Activated CD8-positive, alpha-beta memory T cell treated with anti-CD3 and anti-CD28 coated beads for 1 hour (primary cell): Measurements from ENCODE around the gene DHRS9.

Experiments used
- DNase-seq, 2 donors: peaks; one replicate each; pipeline ENCODE4 v3.0.0-alpha.2; 2020; ENCODE audit warnings: low read depth in 1 of 2; ENCODE audit errors: extremely low read depth in 1 of 2

DHRS9 gene

DNA sequence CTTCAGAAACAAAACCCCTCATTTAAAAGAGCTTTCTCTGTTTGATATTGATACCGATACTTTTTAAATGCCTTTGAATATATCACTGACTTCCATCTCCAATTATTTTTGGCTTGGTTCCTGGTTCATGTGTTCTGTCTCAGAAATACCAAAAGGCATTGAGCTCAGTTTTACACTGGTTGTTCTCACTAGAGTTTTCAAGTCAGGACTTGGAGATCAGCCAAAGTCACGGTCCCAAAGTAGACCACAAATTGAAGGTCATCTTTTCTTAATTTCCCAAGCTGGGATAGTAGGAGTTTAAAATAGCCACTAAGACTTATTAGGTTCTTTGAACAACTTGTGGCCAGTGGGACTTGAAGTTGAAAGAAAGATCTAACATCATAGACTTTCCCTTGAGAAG, 24.2 kb downstream of the DHRS9 start:
- DNase-seq: no peak

DNA sequence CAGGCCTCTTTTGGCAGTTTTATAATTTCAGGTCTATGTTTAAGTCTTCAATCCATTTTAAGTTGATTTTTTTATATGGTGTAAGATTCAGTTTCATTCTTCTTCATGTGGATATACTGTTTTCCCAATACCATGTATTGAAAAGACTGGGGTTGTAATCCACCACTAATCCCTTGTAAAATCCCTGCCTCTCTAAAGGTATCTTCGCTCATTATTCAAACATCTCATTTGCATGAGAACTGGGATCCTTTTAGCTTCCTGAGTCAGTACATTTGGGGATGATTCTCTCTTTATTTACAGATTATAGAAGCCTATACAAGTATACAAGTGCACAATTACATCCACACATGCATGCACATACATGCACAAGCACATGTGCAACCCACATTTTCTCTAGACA, 25.3 kb downstream of the DHRS9 start:
- no peak for DNase-seq

DNA sequence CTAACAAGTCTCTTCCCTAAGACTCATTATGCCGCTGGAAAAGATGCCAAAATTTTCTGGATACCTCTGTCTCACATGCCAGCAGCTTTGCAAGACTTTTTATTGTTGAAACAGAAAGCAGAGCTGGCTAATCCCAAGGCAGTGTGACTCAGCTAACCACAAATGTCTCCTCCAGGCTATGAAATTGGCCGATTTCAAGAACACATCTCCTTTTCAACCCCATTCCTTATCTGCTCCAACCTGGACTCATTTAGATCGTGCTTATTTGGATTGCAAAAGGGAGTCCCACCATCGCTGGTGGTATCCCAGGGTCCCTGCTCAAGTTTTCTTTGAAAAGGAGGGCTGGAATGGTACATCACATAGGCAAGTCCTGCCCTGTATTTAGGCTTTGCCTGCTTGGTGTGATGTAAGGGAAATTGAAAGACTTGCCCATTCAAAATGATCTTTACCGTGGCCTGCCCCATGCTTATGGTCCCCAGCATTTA, 26.3 kb downstream of the DHRS9 start:
- no peak for DNase-seq

DNA sequence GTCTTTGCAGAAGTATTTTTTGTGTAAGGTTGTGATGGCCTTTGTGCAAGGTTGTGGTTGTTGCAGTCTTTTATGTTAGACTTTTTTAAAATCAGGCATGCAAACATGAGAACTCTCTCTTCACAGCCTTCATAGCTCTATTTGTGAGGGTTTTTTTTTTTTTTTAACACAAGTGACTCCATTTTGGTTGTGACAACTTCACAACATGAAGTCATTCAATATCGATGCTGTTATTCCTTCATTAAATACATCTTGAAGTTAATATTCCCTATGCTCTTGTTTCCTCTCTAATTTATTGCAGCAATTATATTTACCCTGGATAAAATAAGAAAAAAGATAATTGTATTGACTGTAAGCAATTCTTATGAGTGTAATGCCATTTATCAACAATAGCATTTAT, 35.5 kb downstream of the DHRS9 start:
- no peak for DNase-seq

DNA sequence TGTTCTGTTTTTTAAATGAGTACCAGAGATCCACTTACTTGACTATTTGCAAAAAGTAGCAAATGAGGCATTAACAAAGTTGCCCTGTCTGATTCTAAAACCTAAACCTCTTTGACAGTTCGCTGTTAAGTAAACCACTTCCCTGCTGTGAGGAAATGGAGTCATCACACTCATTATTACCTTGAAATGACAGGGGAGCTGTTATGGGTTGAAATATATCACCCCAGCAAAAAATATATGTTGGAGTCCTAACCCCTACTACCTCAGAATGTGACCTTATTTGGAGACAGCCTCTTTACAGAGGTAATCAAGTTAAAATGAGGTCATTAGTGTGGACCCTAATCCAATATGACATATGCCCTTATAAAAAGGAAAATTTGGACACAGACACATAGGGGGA, 36.1 kb downstream of the DHRS9 start:
- no peak for DNase-seq

DNA sequence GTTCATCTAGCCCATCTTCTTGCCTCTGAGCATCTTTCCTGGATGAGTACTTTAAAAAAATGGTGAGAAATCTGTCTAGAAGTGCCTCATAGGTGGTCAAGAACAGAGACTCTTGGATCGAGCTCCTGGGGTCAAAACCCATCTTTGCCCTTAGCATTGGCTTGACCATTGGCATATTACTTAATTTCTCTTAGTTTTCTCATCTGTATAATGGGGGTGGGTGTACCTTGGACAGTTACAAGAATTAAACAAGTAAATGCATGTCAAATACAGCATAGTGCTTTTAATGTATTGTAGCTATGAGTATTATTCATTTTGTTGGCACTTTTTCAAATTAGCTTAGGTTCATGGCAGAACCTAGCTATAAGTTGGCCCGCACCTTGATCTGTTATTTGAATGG, 36.8 kb downstream of the DHRS9 start:
- DNase-seq: no peak

DNA sequence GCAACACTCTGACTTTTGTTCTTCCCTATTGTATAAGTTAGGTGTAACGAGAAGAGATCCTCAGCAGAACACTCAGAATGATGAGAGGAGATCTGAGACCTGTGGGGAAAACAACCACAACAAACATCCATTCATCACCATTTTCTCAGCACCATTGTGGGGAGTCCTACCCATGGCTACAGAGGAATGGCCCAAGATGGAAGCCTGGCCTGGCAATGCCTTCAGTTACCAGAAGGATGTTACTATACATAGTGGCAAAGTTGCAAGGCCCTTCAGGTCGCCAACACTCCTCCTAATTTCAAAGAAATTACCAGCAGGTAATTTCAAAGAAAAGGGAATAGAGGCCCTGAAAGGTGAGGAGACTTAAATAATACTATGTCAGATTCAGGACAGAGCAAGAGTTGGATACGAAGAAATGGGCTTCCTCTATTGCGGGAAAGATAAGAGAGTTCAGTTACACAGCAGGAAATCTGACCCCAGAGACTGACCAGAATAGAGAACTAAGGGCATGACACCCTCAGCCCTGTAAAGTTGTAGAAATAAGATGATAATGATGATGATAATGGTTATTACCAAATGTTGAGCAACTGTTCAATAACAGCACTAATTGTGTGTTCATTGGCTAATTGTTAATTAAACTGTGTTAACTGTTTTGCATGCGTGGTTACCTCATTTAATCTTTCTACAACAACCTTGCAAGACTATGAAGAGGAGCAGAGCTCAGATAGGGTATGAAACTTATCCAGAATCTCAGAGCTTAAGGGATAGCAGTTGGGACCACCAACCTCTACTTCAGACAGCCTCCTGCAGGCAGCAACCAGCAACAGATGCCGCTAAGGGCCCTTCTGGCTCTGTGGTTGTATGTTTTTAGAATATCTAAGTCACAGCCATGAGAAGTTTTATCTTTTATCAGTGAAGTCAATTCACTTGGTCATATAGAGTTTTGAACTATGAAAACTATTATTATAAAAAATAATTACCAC, 37.5 kb downstream of the DHRS9 start:
- no peak for DNase-seq

DNA sequence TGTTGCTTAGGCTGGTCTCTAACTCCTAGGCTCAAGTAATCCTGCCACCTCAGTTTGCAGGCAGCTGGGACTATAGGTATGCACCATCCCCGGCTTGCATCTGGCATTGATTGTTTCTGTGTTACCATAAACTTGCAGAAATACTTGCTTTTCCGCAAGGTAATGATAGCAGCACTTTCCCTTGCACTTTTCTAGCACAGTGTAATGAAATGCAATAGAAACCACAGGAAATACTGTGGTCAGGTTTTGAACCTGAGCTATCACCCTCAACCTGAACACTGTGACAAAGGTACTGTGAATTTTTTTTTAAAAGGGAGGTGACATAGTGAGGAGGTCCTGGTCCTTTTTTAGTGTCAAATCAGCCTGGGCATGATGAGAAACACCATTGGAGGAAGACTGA, 38.3 kb downstream of the DHRS9 start:
- DNase-seq: no peak

DNA sequence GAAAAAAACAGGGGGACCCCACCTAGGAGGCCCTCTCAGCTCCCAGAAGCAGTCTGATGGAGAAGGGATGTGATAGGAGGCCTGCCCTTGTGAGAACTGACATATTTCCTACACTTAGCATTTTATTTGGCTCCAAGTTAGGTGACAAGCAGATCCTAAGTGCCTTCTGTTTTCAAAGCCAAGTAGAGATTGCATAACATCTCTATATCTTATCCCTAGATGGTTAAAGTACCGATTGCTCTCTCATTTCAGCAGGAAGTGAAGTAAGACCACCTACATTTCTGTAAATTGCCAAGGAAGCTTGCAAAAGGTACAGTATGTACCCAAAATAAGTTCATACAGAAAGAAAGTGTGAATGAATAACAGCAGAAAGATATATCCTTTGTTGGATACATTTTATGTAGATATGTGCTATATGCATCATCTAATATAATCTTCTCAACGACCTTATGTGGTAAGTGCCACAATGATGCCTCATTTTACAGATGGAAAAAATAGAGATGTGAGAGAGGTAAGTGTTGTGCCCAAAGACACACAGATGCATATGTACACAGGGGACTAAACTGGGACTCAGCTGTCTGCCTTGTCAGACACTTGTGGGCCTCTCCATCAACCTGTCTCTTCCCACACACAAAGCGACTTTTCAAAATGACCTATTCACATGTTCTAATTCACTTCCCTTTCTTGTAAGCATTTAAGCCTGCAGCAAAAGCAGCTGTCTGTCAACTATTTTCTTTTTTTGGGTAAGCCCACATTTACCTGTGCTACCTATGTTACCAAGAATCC, 38.9 kb downstream of the DHRS9 start:
- no peak for DNase-seq

DNA sequence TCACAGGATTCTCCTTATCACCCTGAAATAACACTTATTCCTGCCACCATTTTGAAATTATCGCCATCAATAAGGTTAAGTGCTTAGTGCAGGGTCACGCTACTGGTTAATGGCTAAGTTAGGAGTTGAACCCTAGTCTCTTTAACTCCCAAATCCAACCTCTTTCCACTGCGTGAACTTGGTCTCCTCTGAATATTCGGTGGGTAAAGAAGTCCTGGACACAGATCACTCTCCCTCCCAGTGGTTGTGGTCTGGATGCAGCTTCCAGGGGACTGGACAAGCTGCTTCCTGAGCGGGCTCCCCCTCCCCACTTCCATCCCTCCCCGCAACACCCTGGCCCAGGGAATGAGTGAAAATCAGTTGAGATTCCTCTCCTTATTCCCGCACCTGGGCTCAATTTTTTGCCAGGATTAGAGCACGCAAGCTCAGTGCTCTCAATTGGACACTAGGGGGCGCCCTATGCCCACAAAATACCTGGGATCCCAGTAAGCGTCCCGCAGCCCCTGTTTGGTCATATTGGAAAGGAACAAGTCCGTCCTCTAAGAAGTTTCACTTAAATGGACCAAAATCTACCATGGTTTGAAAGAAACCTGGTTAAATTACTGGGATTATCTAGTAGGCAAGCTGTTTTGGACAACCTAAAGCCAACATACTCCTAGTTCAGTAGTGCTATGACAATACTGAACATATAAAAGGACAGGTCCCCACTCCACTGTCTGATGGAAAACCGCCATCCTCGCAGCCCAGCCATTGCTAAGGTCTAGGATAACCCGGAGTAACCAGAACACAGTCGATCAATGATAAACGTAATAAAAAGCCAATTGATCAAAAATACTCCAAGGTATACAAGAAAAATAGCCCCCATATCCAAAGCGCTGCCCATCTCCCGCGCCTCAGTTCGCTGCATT, 40.4 kb downstream of the DHRS9 start:
- DNase-seq: peak; percentile 38 to 55

DNA sequence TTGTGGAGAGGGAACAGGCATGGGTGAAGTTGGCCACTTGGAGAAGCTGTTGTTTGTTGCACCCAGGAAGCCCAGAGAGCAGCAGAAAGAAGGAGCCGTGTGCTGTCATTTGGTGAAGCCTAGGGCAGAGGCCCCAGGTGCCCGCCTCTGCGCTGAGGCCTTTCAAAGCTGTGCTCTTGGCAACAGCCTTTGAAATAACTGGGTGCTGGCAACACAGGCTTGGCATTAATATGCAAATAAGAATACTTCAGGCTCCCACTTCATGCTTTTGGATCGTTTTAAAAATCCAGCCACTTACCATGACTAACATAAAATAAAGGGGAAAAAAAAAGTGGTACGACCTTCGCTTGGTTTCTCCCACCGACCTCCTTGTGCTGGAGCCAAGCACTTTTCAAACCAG, 41.1 kb downstream of the DHRS9 start:
- no peak for DNase-seq

DNA sequence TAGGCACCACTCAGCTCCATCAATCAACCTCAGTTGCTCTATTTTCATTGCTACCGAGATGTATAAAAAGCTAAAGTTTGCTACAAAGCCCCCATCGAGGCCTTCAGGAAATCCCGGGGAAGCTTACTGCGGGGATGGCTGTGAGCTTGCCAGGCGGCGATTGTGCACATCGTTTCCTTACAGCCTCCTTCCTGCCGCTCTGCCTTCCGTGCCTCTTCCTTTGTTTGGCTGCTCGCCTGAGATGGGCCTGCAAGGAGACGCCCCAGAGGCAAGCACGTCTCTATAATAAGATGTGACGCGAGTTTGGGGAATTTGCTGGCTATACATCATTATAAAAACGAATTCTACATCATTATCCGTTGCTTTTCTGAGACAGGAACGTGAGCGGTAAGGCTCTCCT, 41.6 kb downstream of the DHRS9 start:
- no peak for DNase-seq

DNA sequence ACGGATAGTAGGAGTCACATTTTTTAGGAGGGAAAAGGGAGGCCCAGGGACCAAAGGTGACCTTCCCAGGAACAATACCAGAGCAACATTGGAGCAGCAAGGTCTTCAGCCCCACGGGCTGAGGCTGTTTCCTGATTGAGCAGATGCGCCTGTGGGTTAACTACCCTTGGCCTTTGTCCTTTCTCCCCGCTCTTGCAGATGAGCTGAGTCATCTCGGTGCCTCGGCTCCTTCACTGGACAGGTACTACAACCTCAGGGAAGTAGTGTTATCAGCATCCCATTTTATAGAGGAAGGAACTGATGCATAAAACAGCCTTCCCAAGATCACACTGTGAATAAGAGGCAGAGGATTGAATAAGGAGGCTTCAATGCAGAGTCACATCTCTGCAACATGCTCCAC, 43.5 kb downstream of the DHRS9 start:
- DNase-seq: no peak

DNA sequence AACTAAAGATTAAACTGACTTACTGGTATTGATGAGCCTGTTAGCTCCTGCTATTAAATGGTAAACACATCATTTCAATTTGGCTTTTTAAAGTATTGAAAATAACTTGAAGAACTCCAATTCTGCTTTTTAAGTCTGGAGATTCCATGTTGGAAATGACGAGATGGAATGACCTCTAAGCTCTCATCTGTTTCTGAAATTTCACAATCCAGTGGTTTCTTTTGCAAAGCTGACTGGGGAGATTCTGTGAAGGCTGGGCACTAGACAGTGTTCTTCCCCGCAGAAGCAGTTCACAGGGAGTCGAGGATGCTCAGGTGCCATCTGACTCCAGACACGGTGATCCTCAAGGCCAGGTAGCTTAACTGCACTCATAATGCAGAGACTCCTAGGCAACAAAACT, 44.7 kb downstream of the DHRS9 start:
- DNase-seq: no peak

DNA sequence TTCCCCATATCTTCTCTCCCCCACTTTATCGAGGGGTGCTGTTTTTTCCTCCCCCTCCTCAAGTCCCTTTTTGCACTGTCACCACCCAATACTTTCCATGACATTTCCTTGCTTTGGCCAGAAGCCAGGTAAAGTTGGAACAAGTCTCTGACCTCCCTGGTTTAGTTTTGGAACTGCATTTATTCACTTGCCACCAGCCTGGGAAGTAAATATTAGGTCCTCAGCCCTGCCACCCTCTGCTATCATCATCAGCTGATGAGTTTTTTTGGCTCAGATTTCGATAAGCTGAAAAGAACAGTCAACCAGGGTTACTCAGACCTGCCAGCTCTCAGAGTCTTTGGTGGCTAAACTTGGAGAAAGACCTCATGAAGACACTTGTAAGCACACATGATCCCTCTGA, 47.0 kb downstream of the DHRS9 start:
- no peak for DNase-seq

DNA sequence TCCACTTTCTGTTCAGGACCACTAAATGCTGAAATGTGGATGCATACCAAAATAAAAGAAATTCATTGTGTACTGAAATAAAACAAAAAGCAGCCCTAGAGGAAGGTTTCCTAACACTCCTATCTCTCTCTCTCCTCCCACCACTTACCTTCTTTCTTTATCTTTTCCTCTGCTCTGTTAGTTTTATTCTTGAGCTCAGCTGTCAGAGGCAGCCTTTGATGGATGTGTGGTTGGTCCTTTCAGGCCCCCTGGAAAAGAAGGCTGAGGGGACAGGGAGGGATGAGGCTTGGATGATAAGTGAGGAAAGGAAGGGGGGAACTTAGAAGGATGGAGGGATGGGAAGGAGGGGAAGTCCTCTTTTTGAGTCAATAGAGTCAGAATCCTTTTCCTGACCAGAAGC, 47.6 kb downstream of the DHRS9 start:
- no peak for DNase-seq

DNA sequence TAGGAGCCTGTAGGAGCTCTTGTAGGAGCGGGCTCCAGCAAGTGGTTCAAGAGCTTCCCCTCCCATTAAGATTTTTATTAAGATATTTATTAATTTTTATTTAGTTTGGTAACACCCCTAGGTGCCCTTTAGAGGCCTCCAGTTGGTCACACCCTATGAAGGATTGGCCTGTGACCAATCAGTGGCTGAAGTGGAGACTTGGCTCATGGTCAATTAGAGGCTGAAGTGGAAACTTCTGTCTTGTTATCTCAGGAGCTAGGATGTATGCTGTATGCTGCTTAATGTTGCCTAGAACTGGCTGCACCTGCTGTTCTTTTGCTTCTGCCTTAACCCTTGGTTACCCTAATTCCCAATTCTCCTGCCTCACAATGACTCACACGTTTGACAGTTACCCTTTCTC, 48.7 kb downstream of the DHRS9 start:
- DNase-seq: no peak

DNA sequence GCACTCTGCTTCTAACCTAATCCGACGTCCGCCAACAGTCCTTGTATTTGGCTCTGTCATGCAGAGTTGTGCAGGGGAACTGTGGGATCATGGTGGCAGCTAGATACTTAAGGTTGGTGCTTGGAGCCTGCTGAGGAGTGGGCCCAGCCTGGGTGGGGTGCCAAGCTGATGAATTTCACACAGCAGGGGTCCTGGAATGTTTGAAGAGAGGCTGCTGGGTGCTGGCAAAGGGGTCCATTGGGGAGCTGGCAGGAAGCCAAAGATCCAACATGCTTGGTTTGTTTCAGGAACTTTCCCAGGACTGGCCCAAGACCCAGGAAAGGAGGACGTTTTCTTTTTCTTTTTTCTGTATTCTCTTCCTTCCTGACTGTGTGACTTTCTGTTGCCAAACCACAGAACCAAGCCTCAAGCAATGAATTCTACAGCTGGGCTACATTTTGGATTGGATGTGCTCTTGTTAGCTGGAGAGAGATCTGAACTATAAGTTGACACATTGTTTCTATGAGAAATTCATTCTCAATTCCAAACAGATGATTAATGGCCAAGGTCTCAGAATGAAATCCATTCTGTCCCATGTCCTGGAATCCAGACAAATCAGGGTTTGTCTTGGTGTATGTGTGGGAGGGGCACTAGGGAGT, 49.9 kb downstream of the DHRS9 start:
- DNase-seq: no peak

DNA sequence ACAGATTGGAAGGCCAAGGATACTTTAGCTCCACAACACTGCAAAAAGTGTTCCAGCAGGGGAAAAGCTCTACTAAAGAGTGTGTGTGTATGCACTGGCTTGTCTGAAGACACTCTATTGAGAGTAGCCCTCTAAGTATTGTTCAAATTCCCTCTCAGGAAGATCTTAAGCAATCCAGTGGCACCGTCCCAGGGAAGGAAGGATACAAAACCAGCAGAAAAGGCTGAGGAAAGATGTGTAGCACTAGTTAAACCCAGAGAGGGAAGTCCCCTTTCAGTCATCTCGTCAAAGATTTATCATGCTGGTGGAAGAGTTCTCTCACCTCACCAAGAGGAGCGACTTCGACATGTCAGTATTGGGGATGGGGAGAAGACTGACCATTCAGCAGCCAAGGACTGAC, 50.5 kb downstream of the DHRS9 start:
- DNase-seq: no peak

DNA sequence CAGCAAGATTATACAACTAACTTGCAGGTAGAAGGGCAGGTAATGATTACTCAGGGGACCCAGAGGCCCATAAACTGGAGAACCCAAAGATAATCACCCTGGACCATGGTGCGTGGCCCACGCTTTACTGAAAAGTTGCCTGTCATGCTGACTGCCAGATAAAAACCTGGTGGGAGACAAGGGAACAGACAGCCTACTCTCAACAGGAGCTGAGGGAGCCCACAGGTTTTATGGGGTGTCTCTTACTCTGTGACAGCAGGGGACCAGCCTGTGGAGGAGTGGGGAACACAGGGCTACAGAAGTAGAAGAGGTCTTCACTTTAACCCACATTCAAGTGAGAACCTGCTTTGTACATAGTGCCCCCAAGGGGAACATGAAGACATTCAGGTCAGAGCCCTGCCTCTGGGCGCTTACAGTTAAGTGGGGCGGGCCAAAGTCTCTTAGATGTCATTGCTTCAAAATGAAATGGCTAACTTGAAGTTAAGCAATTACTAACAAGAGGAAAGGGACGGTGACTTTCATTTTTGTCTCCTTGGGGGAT, 60.4 kb downstream of the DHRS9 start:
- no peak for DNase-seq
